Measurements from ENCODE around the gene PDS5B. TPM values are rescaled to one million over a fixed set of nuclear protein-coding genes. Genes with fewer than 3 reads are reported as not detected.

Gene PDS5B
- 11.9 and 20.8 TPM in 2 replicates for total RNA-seq

GRCh38 chr13:32586080-32586900 is at the start of gene PDS5B:
TSS of gene PDS5B (plus strand) at chr13:32586452. CDS start at chr13:32648773, 62,321 bp downstream.

GRCh38 chr13:32538621-32539246 is 47.5 kb upstream of the PDS5B start, which contains the start of gene N4BP2L2:
TSS of gene N4BP2L2 (minus strand) at chr13:32538795. CDS start at chr13:32537027, 1,768 bp downstream.

Other genes starting within 250 kb of the PDS5B start
- 2.7 and 3.8 TPM in 2 replicates for gene N4BP2L1, start 158.3 kb upstream of the PDS5B start, total RNA-seq
- 89.4 and 101 TPM in 2 replicates for gene N4BP2L2, start 47.7 kb upstream of the PDS5B start, total RNA-seq

All from bronchial smooth muscle cell (primary cell).